K562 (cell line): ENCODE data around the gene ADCYAP1R1. TPM values are rescaled to one million over a fixed set of nuclear protein-coding genes. Genes with fewer than 3 reads are reported as not detected.

Experiments
- ATAC-seq: fragments of 200-7000 bp; cut with Tn5 transposase; 3 replicates; pipeline ENCODE4 v1.9.1; 2020; ENCODE audit warnings: moderate library complexity
- BruUV-seq: library from RNA; stranded (reverse); fragments of 400-500 nt; replicated peaks from 2 replicates; lab custom pipeline; 2021; lab: Mats Ljungman, UMichigan
- CTCF ChIA-PET: fragments of 300-600 bp; formaldehyde crosslinking; extraction: SDS; loops from one replicate; lab custom pipeline; 2021; ENCODE audit warnings: low intra/inter-chr PET ratio; lab: Yijun Ruan, JAX
- POLR2A ChIA-PET: fragments of 300-600, 350-650 bp; sonication (Branson Sonifier 250); formaldehyde crosslinking; extraction: SDS; loops from one replicate; lab custom pipeline; 2021; ENCODE audit warnings: antibody characterized with exemption, inconsistent platforms; lab: Yijun Ruan, JAX
- DNase-seq, 4 experiments: peaks; one replicate each; pipeline versions ENCODE4 v3.0.0 to v3.0.0-alpha.2; 2011 to 2018; ENCODE audit warnings: low spot score in 3 of 4, mixed read lengths in 3 of 4; ENCODE audit errors: extremely low read depth in 1 of 4
- FAIRE-seq: peaks from 2 replicates; lab custom pipeline; 2011; peaks lifted over from hg19 to GRCh38; lab: Jason Lieb, UNC
- H2AFZ ChIP-seq: 2 replicates; pipeline ENCODE4 v1.6.0; 2011; ENCODE audit warnings: low read depth, low read length, control low read depth, inconsistent platforms
- H3K27ac ChIP-seq: fragments of 200-600 bp; 3 replicates; pipeline ENCODE4 v1.8.0; 2011; ENCODE audit warnings: low read depth, mild to moderate bottlenecking, control low read depth, inconsistent platforms, low read length, moderate library complexity, mixed read lengths; ENCODE audit errors: extremely low read depth
- H3K27me3 ChIP-seq, 2 experiments: fragments of 300-600 bp in 1 of 2; 2 replicates in 1 of 2; 3 replicates in 1 of 2; pipeline versions ENCODE4 v1.6.0 to v1.8.0; 2011; ENCODE audit warnings: inconsistent platforms in 2 of 2, low read length in 2 of 2, mild to moderate bottlenecking in 1 of 2, mixed read lengths in 1 of 2, moderate library complexity in 1 of 2; ENCODE audit not compliant: control insufficient read depth in 2 of 2, insufficient read depth in 2 of 2
- H3K36me3 ChIP-seq: fragments of 300-600 bp; 3 replicates; pipeline ENCODE4 v1.8.0; 2011; ENCODE audit warnings: mild to moderate bottlenecking, low read length, inconsistent platforms; ENCODE audit not compliant: control insufficient read depth, insufficient read depth
- H3K4me1 ChIP-seq, 2 experiments: fragments of 200-600 bp in 1 of 2; replicated peaks in 1 of 2; 2 replicates in 1 of 2; 3 replicates in 1 of 2; pipeline versions ENCODE4 v1.5.1 to v1.8.0; 2011; ENCODE audit warnings: inconsistent platforms in 2 of 2, low read length in 2 of 2, mild to moderate bottlenecking in 1 of 2, mixed read lengths in 1 of 2, moderate library complexity in 1 of 2; ENCODE audit not compliant: control insufficient read depth in 2 of 2, insufficient read depth in 2 of 2
- H3K4me2 ChIP-seq: 2 replicates; pipeline ENCODE4 v1.6.1; 2011; ENCODE audit warnings: low read length, control low read depth, inconsistent platforms, mixed read lengths; ENCODE audit not compliant: insufficient read depth
- H3K4me3 ChIP-seq: fragments of 200-600 bp; sonication (generic), shearing (Covaris generic); 2 replicates; pipeline ENCODE4 v1.5.1; 2016; ENCODE audit warnings: control low read depth, inconsistent platforms
- H3K79me2 ChIP-seq: fragments of 200-600 bp; 3 replicates; pipeline ENCODE4 v1.8.0; 2011; ENCODE audit warnings: low read length, inconsistent platforms; ENCODE audit not compliant: control insufficient read depth, insufficient read depth
- H3K9ac ChIP-seq, 2 experiments: 2 replicates each; pipeline versions ENCODE4 v1.6.0 to v1.6.1; 2011; ENCODE audit warnings: low read depth in 2 of 2, low read length in 2 of 2, control low read depth in 1 of 2, inconsistent platforms in 1 of 2, mild to moderate bottlenecking in 1 of 2, mixed read lengths in 1 of 2; ENCODE audit not compliant: insufficient read depth in 1 of 2
- H3K9me1 ChIP-seq: one replicate; pipeline ENCODE4 v1.6.0; 2011; ENCODE audit warnings: inconsistent platforms, mild to moderate bottlenecking, low read length, moderate library complexity; ENCODE audit not compliant: control insufficient read depth, insufficient read depth
- H3K9me3 ChIP-seq: replicated peaks from 2 replicates; pipeline ENCODE4 v1.5.1; 2011; ENCODE audit warnings: low read depth, low read length, inconsistent platforms; ENCODE audit not compliant: control insufficient read depth, insufficient read depth
- H4K20me1 ChIP-seq: replicated peaks from 2 replicates; pipeline ENCODE4 v1.6.1; 2011; ENCODE audit warnings: low read length, inconsistent platforms, mixed read lengths; ENCODE audit not compliant: control insufficient read depth, insufficient read depth
- HMG20A ChIP-seq: fragments of 450-650 bp; formaldehyde crosslinking; conservative IDR thresholded peaks from 2 replicates; pipeline ENCODE4 v1.4.0; 2020; ENCODE audit warnings: mild to moderate bottlenecking, mixed read lengths
- IRF2 ChIP-seq: sonication (generic); formaldehyde crosslinking; IDR thresholded peaks from 2 replicates; pipeline ENCODE4 v1.8.1; 2022; ENCODE audit warnings: mild to moderate bottlenecking, missing genetic modification reagents
- MYBL2 ChIP-seq, 2 experiments: fragments of 450-650 bp in 1 of 2; sonication (generic) in 1 of 2; formaldehyde crosslinking in 1 of 2; IDR thresholded peaks; 2 replicates each; pipeline versions ENCODE4 v1.6.1 to v1.8.1; 2017 to 2022; ENCODE audit warnings: borderline replicate concordance in 1 of 2, inconsistent platforms in 1 of 2, low read depth in 1 of 2, mild to moderate bottlenecking in 1 of 2, missing genetic modification reagents in 1 of 2, moderate library complexity in 1 of 2
- STAT6 ChIP-seq: sonication (generic); formaldehyde crosslinking; IDR thresholded peaks from 2 replicates; pipeline ENCODE4 v1.8.1; 2023; ENCODE audit warnings: mild to moderate bottlenecking, missing genetic modification reagents
- TAF7 ChIP-seq: fragments of 450-650 bp; IDR thresholded peaks from 2 replicates; pipeline ENCODE4 v1.6.1; 2016; ENCODE audit warnings: missing genetic modification characterization, missing compliant biosample characterization
- THRA ChIP-seq: fragments of 450-650 bp; IDR thresholded peaks from 2 replicates; pipeline ENCODE4 v1.6.1; 2017; ENCODE audit warnings: mild to moderate bottlenecking, moderate library complexity
- ZNF655 ChIP-seq: fragments of 250-450 bp; sonication (Bioruptor Pico); IDR thresholded peaks from 2 replicates; pipeline ENCODE4 v1.5.0; 2021
- WGBS: fragments of 100-300 bp; shearing (Covaris generic); methylation state at CpG from one replicate; pipeline ENCODE4 v1.1.6; 2016; ENCODE audit warnings: low coverage, mixed read lengths; ENCODE audit not compliant: insufficient coverage; ENCODE audit errors: missing lambda C conversion rate; 5-methylcytosine and 5-hydroxymethylcytosine counted together
- in situ Hi-C: fragments of 300-500 bp; cut with MboI; formaldehyde crosslinking; loops from 4 replicates; pipeline ENCODE4 v1.15.0; 2018; ENCODE audit warnings: inconsistent platforms, mixed read lengths
- intact Hi-C: fragments of 100-400 bp; cut with micrococcal nuclease; formaldehyde crosslinking; loops from 2 replicates; pipeline ENCODE4 v1.14.2; 2022
- polyA plus RNA-seq, 8 experiments: library from polyadenylated mRNA; depleted of rRNA in 4 of 8; stranded (reverse) in 5 of 8; unstranded in 3 of 8; fragments of >200 nt; fragmentation: Nextera tagmentation in 2 of 8; fragmentation: Illumina TruSeq in 1 of 8; extraction: Ambion mirVana in 2 of 8; extraction: Trizol in 1 of 8; gene quantifications; 2 replicates each; pipeline versions ENCODE4 v1.2.1 to v1.2.3, GENCODE V29; 2011 to 2014; ENCODE audit warnings: inconsistent platforms in 1 of 8, missing spikeins in 1 of 8
- total RNA-seq, 7 experiments: library from RNA; depleted of rRNA in 6 of 7; stranded (reverse); fragments of >200 nt in 6 of 7; fragmentation: Illumina TruSeq in 2 of 7; extraction: Trizol in 2 of 7; gene quantifications; 2 replicates each; pipeline versions ENCODE4 v1.2.1 to v1.2.3, GENCODE V29; 2011 to 2021; ENCODE audit warnings: low replicate concordance in 1 of 7
- TF ChIP-seq, protein P1 (sequence below): IDR thresholded peaks from 2 replicates; pipeline ENCODE4 v1.6.1; 2012; ENCODE audit warnings: low read depth, low read length, improper control_type of control experiment, borderline replicate concordance
- TF ChIP-seq, protein P2 (sequence below): fragments of 200-800 bp; sonication (Bioruptor generic); IDR thresholded peaks from 2 replicates; pipeline ENCODE4 v1.6.1; 2017; ENCODE audit warnings: missing genetic modification characterization, missing compliant biosample characterization

ADCYAP1R1 gene
- total and polyA plus RNA-seq, 9 of the 15 experiments (the other 6 are each of a cell fraction or from before 2014, with no cell fraction given), result 0.03 to 0.07 TPM; not detected in 7

GRCh38 chr7:31123726-31124125 is 71.6 kb downstream of the ADCYAP1R1 start:
- ChIA-PET POLR2A (interaction anchor here (1.6 kb wide), 1 partner anchor 140 kb away, joined by 11 read pairs; no protein-coding TSS in a partner anchor), CTCF (interaction anchor here (3.7 kb wide), 1 partner anchor 140 kb away, joined by 31 read pairs; no protein-coding TSS in a partner anchor)
- no peak for ATAC-seq
- Histone ChIP-seq H3K9me1 (no peaks in the 10 kb centered on the region), H3K27me3 (peaks cover 0 to 18% of the 10 kb centered on the region in 2 experiments; a peak in 3 of 5 replicates), H3K79me2 (no peaks in the 10 kb centered on the region), H3K9me3 (no peaks in the 10 kb centered on the region), H3K4me1 (no peaks in the 10 kb centered on the region)
- no TSS peak for BruUV-seq
- TF ChIP-seq, protein P1, sequence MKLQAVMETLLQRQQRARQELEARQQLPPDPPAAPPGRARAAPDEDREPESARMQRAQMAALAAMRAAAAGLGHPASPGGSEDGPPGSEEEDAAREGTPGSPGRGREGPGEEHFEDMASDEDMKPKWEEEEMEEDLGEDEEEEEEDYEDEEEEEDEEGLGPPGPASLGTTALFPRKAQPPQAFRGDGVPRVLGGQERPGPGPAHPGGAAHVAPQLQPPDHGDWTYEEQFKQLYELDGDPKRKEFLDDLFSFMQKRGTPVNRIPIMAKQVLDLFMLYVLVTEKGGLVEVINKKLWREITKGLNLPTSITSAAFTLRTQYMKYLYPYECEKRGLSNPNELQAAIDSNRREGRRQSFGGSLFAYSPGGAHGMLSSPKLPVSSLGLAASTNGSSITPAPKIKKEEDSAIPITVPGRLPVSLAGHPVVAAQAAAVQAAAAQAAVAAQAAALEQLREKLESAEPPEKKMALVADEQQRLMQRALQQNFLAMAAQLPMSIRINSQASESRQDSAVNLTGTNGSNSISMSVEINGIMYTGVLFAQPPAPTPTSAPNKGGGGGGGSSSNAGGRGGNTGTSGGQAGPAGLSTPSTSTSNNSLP, result no peak
- no peak for TF ChIP-seq ZNF655 (CRISPR knock-in tag)
- TF ChIP-seq MYBL2 (IDR thresholded peaks at IDR 0.05; ENCODE audit: low read depth), result no peak
- no peak for TF ChIP-seq MYBL2 (CRISPR knock-in tag; IDR thresholded peaks at IDR 0.05; ENCODE audit: borderline replicate concordance)
- TF ChIP-seq STAT6 (CRISPR knock-in tag), result no peak
- TF ChIP-seq IRF2, result no peak
- no peak for TF ChIP-seq TAF7 (tag)
- TF ChIP-seq THRA, result no peak
- TF ChIP-seq, protein P2, sequence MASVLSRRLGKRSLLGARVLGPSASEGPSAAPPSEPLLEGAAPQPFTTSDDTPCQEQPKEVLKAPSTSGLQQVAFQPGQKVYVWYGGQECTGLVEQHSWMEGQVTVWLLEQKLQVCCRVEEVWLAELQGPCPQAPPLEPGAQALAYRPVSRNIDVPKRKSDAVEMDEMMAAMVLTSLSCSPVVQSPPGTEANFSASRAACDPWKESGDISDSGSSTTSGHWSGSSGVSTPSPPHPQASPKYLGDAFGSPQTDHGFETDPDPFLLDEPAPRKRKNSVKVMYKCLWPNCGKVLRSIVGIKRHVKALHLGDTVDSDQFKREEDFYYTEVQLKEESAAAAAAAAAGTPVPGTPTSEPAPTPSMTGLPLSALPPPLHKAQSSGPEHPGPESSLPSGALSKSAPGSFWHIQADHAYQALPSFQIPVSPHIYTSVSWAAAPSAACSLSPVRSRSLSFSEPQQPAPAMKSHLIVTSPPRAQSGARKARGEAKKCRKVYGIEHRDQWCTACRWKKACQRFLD, result no peak
- TF ChIP-seq HMG20A (CRISPR knock-in tag), result no peak
- TF ChIP-seq, all 486 proteins: peak for 0
- H2AFZ ChIP-seq, result no peak overlapping the region
- in situ Hi-C loops (loop anchor here (5.0 kb wide), 2 partner anchors 141 to 321 kb away; no protein-coding TSS in a partner anchor), intact Hi-C loops (loop anchor here (2.0 to 5.0 kb wide), 2 partner anchors 66 to 323 kb away; no protein-coding TSS in a partner anchor)
- no peaks in the 10 kb centered on the region for H4K20me1 ChIP-seq
- H3K4me2 ChIP-seq, result no peak overlapping the region
- no peak overlapping the region for H3K4me3 ChIP-seq
- no peaks in the 10 kb centered on the region for H3K36me3 ChIP-seq
- 0% methylated on average over 2 of the region's 2 CpGs for WGBS
- no peak overlapping the region for H3K27ac ChIP-seq
- H3K9ac ChIP-seq, result no peak overlapping the region
- no peak for FAIRE-seq
- DNase-seq, result no peak
